PC-3 (cell line): ENCODE measurements around the gene TENM4.

Experiments
- EZH2phosphoT487 ChIP-seq: fragments of 300-600 bp; sonication (generic); IDR thresholded peaks from 2 replicates; pipeline ENCODE4 v1.6.1; 2018; ENCODE audit warnings: mild to moderate bottlenecking, antibody characterized with exemption, low read length, borderline replicate concordance
- TF ChIP-seq, protein P1 (sequence below): fragments of 300-600 bp; sonication (generic); conservative IDR thresholded peaks from 2 replicates; pipeline ENCODE4 v1.5.1; 2017; ENCODE audit warnings: antibody characterized with exemption, low read depth, mild to moderate bottlenecking, low read length

DNA sequence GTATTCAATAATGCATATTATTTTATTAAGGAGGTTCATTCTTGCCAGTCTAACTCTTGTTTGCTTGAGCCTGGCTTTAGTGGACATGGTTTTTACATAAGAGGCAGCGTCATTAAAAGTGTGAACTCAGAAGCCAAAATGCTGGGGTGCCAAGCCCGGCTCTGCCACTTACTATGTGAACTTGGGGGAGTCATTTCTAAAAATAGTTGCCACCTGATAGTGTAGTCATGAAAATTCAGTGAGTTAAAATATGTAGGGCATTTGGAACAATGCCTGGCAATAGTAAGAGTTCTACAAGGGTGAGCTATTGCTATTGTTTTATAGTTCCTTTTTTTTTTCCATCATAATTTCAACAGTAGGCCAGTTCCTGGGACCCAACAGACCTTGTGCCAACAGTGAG, 49.9 kb downstream of the TENM4 start:
- TF ChIP-seq, protein P1, sequence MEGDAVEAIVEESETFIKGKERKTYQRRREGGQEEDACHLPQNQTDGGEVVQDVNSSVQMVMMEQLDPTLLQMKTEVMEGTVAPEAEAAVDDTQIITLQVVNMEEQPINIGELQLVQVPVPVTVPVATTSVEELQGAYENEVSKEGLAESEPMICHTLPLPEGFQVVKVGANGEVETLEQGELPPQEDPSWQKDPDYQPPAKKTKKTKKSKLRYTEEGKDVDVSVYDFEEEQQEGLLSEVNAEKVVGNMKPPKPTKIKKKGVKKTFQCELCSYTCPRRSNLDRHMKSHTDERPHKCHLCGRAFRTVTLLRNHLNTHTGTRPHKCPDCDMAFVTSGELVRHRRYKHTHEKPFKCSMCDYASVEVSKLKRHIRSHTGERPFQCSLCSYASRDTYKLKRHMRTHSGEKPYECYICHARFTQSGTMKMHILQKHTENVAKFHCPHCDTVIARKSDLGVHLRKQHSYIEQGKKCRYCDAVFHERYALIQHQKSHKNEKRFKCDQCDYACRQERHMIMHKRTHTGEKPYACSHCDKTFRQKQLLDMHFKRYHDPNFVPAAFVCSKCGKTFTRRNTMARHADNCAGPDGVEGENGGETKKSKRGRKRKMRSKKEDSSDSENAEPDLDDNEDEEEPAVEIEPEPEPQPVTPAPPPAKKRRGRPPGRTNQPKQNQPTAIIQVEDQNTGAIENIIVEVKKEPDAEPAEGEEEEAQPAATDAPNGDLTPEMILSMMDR = no peak
- TF ChIP-seq EZH2phosphoT487 = no peak
